CD4-positive, alpha-beta T cell treated with Interleukin-21 for 1 hour (primary cell): ENCODE measurements around the gene GIMAP5.

Experiments used
- DNase-seq: peaks from one replicate; pipeline ENCODE4 v3.0.0-alpha.2; 2020

Gene GIMAP5

GRCh38 chr7:150737265-150738055 lies at the start of gene GIMAP5:
Gene GIMAP5, plus strand, starts transcription at chr7:150737418. Its CDS starts 3,467 bp downstream, at chr7:150740885.
- peak; percentile 61 for DNase-seq

DNA sequence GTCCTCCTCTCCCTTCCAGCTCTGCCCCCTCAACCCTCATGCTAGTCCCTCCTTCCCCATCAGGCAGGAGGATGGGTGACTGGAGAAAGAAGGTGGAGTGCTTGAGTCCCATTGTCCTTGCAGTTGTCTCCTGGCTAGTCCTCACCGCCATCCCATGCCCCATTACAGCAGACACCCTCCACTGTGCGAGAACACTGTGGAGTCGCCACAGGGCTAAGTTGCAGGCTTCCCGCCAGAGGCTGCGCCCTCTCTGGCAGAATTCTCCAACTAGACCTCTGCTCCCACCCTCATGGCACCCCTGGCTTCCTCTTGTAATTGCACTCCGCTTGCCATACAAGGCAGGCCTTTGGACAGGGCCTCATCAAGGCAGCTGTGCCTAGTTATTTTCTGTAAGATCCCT lies 48.6 kb upstream of the GIMAP5 start:
- no peak for DNase-seq

- no peak for DNase-seq
Observed at GRCh38 chr7:150695654-150696053, 41.6 kb upstream of the GIMAP5 start.

GRCh38 chr7:150703209-150703608 lies 34.0 kb upstream of the GIMAP5 start:
- DNase-seq: no peak

DNA sequence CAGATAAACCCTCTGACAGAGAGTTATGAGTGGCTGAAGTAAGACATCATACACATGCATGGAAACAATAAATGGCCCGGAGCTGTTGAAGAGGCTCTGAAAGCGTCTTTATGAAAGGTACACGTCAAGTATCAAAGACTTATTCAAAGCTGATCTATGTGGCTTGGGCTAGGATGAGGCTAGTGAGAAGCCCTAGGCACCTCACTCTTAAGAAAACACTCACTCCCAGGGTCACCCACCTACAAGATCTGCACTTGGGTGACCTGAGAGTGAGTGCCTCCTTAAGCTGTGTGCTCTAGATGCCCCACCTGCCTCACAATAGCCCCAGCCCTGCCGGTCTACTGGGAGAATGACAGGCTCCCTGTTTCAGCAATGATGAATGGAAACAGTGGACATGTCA lies 21.9 kb upstream of the GIMAP5 start:
- DNase-seq: peak; percentile 39

- DNase-seq: peak; percentile 22
Observed at GRCh38 chr7:150715738-150716137, 21.5 kb upstream of the GIMAP5 start.

- peak; percentile 75 for DNase-seq
Observed at GRCh38 chr7:150716368-150716767, 20.9 kb upstream of the GIMAP5 start, which contains the start of gene GIMAP1. Gene GIMAP1, plus strand, starts transcription at chr7:150716613. Its CDS starts 2,435 bp downstream, at chr7:150719048.

DNA sequence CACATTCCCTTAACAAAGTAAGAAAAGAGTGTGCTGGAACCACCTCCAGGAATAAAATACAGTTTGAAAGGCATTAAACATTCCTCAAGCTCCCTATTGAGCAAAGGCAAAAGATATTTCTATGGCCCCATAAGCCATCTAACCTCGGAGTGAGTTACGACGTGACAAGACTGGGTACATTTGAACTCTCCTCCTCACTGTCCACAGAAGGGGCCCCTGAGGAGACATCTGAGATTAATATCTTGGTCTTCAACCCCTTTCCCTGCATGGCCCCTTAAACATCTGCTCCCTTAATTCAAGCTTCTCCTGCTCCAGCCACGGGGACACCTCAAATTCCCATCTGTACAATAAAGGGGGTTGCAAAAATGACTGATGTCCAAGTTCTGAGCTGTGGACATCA lies 20.3 kb upstream of the GIMAP5 start:
- no peak for DNase-seq

- DNase-seq: no peak
Observed at GRCh38 chr7:150717814-150718420, 19.3 kb upstream of the GIMAP5 start.

DNA sequence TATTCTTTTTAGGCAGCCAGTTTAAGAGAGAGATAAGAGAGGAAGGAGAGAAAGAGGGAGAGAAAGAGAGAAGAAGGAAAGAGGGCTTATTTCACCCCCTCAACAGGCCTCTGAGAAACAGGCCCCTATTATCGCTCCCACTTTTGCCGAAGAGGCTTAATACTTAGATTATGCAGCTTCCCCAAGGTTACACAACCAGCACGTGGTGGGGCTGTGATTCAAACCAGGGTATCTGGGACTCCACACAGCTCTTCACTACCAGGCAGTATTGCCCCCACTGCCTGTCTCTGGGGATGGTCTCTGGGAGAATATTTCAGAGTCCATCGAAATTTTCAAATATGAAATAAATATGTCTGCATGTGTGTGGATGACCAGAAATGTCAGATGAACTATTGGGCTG lies 17.8 kb upstream of the GIMAP5 start:
- DNase-seq: no peak

GRCh38 chr7:150719960-150720891 lies 17.0 kb upstream of the GIMAP5 start:
- no peak for DNase-seq

DNA sequence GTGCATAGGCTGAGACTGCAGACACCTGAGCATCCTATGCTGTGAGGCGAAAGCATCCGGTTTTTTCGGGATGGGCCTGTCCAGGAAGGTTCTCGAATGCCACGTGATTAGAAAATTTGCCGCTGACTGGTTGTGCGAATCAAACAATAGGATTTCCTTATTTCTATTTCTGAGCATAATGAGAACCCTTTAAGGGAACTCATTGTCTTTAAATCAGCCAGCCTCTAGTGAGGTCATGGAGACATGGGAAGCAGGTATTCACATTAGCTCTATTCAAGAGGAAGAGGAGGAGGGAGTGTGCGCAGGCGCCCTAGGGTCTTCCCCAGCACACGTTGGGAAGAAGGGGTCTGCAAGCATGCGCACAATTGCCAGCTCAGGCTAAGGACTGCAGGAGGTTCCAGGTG lies 15.2 kb upstream of the GIMAP5 start:
- DNase-seq: no peak

DNA sequence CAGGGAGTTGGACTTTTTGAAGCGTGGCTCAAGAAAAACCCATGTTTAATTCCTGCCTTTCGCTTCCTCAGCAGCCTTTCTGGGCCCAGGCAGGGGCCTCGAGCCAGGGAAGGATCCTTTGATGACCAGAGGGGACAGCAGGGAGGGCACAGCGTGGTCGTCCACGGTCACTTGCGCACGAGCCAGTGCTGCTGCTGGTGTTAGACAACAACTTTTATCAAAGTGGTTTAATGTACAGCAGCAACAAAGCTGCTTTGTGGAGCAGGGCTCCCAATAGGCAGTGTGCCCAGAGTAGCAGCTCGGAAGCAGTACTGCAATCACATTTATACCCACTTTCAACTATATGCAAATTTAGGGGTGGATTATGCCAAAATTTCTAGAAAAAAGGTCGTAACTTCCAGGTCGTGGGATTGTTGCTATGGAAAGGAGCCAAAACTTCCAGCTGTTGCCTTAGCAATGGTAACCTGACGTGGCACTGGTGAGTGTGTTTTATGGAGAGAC lies 14.7 kb upstream of the GIMAP5 start:
- DNase-seq: no peak

GRCh38 chr7:150723467-150723866 lies 13.8 kb upstream of the GIMAP5 start:
- no peak for DNase-seq

GRCh38 chr7:150727381-150727780 lies 9.8 kb upstream of the GIMAP5 start:
- DNase-seq: no peak

- DNase-seq: no peak
Observed at GRCh38 chr7:150728011-150728410, 9.2 kb upstream of the GIMAP5 start.

DNA sequence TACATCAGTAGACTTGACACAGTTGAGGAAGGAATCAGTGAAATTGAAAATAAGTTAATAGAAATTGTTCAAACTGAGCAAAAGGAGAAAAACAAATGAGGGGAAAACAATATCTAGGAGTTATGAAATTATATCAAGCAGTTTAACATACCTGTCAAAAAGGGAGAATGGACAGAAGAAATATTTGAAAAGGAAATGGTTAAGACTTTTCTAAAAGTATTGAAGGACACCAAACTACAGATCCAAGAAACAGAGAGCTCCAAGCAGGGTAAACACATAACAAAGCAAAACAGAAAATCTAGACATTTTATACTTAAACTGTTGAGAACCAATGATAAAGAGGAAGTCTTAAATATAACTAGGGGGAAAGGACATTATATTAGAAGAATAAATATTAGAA lies 8.6 kb upstream of the GIMAP5 start:
- DNase-seq: no peak

GRCh38 chr7:150731916-150732315 lies 5.3 kb upstream of the GIMAP5 start:
- no peak for DNase-seq

GRCh38 chr7:150732786-150733481 lies 4.3 kb upstream of the GIMAP5 start:
- no peak for DNase-seq

- no peak for DNase-seq
Observed at GRCh38 chr7:150733482-150734095, 3.6 kb upstream of the GIMAP5 start.

DNA sequence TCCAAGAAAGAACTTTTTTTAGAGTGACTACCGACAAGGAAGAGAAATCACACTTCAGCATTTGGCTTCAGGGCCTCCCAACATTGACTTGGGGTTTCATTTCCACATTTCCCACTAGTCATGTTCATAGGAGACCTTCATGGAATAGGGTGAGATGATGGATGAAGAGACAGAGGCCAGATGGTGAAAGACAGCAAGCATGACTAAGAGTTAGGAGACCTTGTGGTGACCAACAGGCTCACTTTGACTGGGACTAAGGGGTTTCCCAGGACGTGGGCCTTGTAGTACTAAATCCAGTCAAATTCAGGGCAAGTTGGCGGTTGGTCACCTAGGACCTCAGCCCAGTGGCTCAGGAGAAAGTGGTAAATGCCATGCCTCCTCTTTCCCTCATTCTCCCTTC lies 3.0 kb upstream of the GIMAP5 start:
- no peak for DNase-seq
